SH-SY5Y (cell line): ENCODE results near the gene UNC5C.

Experiments used
- GATA2 ChIP-seq: IDR thresholded peaks from 2 replicates; pipeline ENCODE4 v1.6.1; 2011; ENCODE audit warnings: mild to moderate bottlenecking, low read depth, low read length
- GATA3 ChIP-seq: IDR thresholded peaks from 2 replicates; pipeline ENCODE4 v1.6.1; 2011; ENCODE audit warnings: low read depth, mild to moderate bottlenecking, low read length, moderate library complexity

UNC5C gene

DNA sequence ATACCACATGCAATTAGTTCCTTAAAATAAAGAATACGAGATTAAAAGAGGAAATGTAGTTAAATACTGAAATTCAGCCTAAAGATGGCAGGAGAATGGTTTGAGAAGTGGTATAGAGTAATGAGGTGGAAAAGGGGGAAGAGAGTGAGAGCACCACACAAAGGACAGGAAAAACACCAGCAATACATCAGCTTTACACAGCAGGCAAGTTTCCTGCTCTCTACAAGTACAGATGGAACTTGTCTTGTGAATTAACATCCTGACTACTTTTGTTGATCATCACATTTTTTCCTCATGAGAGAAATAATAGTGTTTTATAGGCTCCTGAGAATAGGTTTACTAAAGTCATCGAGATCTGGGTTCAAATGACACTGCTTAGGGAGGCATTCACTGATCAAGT, 2.9 kb upstream of the UNC5C start:
- TF ChIP-seq GATA2: no peak
- no peak for TF ChIP-seq GATA3

GRCh38 chr4:95550115-95550987, 1.6 kb upstream of the UNC5C start:
- TF ChIP-seq GATA3 (no peak), GATA2 (no peak)

DNA sequence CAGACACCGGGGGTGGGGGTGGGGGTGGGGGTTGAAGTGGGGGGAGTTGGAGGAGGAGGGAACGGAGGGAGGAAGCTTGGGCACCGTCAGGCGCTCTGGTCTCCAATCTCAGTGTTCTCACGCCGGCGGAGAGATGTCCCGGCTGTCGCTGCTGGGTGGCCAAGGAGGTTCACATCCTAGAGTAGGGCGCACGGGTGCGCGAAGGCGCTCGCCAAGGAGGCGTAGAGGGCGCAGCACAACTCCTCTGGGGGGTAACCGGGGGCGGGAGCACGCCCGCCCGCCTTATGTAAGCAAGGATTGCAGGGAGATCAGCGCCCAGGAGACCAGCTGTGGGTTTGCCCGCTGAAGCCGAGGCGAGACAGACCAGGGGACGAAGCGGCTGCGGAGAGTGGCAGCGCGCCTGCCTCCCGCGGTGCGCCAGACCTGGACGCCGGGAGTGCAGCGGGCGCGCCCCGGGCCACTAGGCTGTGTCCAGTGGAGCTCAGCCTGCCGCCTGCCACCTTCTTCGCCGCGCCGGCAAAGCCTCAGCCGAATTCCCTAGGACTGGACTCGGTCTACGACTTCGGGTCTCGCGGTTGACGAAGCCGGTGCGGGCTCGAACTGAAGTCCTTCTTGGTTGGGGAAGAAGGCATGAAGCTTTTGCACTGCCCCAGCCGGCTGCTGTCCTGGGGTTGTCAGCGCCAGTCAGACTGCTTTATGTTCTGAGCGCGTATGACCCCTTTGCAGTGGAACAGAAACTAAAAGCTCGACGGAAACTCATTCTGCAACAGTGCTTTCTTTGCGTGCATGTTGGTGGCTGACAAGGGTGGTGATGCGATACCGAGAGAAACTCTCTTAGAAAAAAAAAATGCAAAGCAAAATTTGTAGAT, 707 bp upstream of the UNC5C start:
- TF ChIP-seq GATA2 (no peak; the same call in 1 of the 2 replicates), GATA3 (no peak)

GRCh38 chr4:95547715-95548471, 880 bp downstream of the UNC5C start:
- TF ChIP-seq GATA3 (no peak), GATA2 (no peak)

DNA sequence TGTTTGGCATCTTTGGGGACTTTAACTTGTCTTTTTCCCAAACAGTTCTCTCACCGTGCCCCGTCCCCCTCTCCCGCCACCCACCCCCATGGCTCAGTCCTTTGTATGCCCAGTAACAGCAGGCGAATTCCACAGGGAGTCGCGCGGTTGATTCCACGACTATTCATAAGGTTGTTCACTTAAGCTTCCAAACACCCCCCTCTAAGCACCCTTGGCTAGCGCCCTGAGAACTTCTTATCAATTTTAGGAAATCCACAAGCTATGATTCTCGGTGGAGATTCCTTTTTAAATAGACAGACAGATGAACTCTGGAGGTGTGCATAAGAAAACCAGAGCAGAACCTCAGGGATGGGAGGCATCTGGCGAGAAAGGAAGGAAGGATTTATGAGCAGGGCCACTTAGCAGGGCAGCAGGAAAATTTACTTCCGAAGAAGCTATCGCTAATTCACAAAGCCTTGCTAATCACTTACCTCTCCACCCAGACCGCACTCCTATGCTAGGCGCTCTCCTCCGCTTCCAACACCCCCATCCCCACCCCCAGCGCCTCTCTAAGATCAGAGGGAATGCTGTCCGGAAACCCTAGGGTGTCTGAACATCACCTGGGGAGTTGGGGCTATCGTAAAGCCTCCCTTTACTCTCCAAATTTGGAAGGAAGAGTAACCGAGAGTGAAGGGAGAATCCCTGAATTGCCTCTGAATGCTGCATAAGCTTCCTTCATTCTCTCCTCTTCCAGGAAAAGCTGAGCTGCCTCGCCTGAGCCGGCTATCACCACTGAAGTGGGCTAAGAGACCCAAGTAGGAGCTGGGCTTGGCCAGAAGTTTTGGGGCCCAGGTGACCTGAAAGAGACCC, 1.7 kb downstream of the UNC5C start:
- TF ChIP-seq GATA2 (no peak), GATA3 (no peak)

DNA sequence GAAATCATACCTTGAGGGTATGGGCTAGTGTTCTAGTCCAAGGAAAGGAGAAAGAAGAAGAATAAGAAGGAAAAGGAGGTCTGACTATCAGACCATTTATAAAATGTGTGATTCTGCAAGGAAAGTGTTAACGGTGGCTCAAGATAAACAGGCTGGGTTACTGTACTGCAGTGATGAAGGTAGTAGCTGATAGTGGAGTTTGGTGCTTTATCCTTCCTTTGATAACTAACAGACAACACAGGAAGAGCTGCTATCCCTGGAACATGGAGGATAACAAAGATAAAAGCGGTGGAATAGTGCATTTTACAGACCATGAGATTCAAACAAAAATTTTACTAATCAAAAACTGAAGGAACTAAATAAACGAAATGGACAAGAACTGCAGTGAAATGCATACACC, 2.6 kb downstream of the UNC5C start:
- no peak for TF ChIP-seq GATA3
- peak; percentile 42 for TF ChIP-seq GATA2

DNA sequence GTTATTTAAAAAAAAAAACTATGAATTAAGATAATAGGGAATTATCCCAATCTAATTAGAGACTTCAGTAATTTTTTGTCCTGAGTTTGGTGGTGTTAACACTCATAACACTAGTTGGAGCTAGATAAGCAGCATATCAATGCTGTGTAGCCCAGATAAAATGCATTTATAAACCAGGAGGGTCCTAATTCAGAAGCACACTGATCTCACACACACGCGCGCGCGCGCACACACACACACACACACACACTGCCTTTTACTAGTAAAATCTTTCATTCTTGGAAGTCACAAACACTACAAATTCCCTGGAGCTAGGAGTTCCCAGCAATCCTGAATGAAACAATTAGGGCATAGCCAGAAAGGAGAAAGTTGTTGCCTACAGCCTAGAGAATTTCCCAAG, 3.2 kb downstream of the UNC5C start:
- no peak for TF ChIP-seq GATA3
- TF ChIP-seq GATA2: no peak; the same call in 1 of the 2 replicates

DNA sequence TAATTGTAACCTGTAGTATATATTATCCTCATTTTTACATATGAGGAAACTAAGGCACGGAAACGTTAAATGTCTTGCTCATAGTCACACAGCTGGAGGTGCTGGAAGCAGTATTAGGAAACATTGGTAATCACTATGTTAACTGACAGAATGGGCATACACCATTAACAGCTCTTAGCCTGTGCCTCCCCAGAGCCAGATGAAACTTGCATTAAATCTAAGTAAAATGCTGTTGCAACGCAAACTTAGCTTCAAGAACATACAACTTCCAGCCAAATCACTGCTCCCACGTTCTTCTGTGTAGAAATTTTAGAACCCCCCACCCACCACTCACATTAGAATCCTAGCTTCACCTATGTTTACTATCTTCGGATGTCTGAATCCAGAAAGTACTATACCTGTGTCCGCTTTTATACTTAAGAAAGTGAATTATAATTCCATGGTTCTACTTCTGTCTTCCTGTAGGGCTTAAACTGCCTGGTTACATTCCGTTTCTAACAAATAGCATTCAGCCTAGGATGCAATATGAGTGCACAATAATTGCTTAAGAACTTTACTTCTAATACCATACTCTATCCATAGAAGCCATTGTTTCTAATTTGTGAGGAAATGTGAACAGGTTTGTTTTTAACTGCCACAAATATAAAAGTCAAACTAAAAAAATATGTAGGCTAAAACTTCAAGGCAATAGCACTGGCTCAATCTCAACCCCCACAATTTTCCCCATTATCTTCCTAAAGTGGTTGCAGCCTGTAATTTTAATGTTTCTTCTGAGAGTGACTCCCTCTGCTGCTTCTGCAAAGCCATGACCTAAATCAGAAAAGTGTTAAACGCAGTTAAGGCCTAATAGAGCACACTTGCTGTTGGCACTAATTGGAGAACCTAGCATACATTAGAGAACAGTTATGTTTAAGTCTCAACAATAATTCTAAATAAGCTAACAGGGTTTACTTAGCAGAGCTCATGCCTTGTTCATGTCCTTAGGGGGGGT, 4.4 kb downstream of the UNC5C start:
- no peak for TF ChIP-seq GATA2
- no peak for TF ChIP-seq GATA3

GRCh38 chr4:95541889-95542607, 6.7 kb downstream of the UNC5C start:
- TF ChIP-seq GATA2 (no peak), GATA3 (no peak)

- TF ChIP-seq GATA3 (peak; percentile 59; the same call in 1 of the 2 replicates), GATA2 (peak; percentile 33; the same call in 1 of the 2 replicates)
Measured at GRCh38 chr4:95541094-95541493, 7.7 kb downstream of the UNC5C start.

DNA sequence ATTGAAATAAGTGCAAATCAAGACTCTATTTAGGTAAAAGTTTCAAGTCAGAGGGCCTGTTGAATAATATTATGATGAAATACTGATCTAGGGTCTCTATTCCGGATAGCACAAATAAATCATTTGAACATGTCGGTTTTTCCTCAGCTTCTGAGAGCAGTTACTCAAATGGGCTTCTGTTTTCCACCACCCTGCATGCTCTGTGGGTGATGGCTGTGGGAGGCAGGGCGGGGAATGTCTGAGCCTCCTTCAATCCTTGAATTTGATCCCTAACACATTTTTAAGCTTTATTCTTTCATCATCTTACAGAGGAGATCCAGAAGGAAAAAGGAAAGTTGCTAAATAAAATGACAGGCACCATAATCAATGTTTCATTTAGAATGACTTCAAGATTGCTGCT, 8.5 kb downstream of the UNC5C start:
- TF ChIP-seq GATA3 (no peak), GATA2 (peak; percentile 38)
